Left kidney (tissue), 2 donors: ENCODE data around the gene G6PC3. TPM values are rescaled to one million over a fixed set of nuclear protein-coding genes. Genes with fewer than 3 reads are reported as not detected.

Experiments
- DNase-seq: peaks from one replicate; pipeline ENCODE4 v3.0.0-alpha.2; 2013
- polyA plus RNA-seq: library from polyadenylated mRNA; unstranded; fragments of 120-200 nt; gene quantifications from one replicate; pipeline ENCODE4 v1.2.1, GENCODE V29; 2013; ENCODE audit not compliant: insufficient read length

G6PC3 gene
- polyA plus RNA-seq, 1 donor, result 69.6 TPM

DNA sequence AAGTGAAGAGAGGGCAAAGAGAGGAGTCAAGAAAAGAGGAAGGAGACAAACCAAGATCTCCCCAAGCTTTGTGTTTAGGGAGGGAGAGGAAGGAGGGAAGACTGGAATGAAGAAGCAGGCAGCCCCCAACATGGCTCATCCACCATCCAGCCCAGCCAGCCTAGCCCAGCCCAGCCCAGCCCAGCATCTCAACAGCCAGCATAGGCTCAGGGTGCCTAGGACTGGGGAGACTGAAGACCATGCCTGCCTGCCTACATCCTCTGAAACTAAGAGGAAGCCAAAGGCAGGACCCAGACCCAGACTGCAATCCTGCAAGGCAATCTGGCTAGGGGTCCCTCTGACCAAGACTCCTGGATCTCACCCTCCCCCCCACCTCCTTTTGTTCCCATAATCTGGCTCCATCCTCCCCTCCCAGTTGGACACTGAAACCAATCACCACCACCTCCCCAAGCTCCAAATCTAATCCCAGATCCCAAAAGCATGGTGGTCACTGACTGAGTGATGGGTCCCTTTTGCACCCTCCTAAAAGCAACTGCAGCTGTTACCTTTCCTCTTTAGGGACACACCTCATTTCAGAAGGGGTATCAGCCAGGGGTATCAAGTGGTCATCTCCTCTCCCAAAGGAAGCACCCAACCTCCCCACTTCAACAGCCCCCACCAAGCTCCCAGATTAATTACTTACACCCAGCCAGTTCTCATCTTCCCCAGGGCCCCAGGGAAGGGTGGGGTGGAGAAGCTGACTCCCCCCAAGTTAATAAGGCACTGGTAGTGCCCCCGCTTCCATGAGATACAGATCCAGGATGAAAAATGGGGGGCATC, 51.7 kb downstream of the G6PC3 start:
- no peak for DNase-seq

GRCh38 chr17:44122816-44123355, 52.4 kb downstream of the G6PC3 start:
- no peak for DNase-seq

GRCh38 chr17:44123356-44124117, 53.0 kb downstream of the G6PC3 start, which contains the start of gene HDAC5:
Gene HDAC5, minus strand, starts transcription at chr17:44123641. Its CDS starts 6,126 bp downstream, at chr17:44117515.
- DNase-seq, result peak; percentile 94

DNA sequence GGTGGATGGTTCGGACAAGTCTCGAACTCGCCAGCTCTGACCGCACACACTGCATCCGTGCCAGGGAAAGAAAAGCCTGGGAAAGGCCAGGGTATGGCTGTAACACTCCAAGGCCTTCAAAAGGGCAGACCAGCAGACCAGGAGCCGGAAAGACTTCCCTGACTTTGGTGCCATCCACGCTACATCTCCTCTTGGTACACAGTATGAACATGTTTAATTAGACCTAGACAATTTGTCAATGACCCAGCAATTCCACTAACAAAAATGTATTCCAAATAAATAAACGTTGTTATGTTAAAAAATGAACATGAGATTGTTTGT, 53.5 kb downstream of the G6PC3 start:
- no peak for DNase-seq

Other genes with a start within 250 kb of the G6PC3 start
- 13.6 TPM for gene MPP3, start 237.6 kb upstream of the G6PC3 start, polyA plus RNA-seq
- gene CD300LG, start 223.6 kb upstream of the G6PC3 start, polyA plus RNA-seq, result 0.70 TPM
- gene MPP2, start 163.2 kb upstream of the G6PC3 start, polyA plus RNA-seq, result 6.4 TPM
- gene PPY, start 128.3 kb upstream of the G6PC3 start, polyA plus RNA-seq, result 0.45 TPM
- 0.22 TPM for gene PYY, start 116.8 kb upstream of the G6PC3 start, polyA plus RNA-seq
- 2.0 TPM for gene NAGS, start 66.1 kb upstream of the G6PC3 start, polyA plus RNA-seq
- 38.7 TPM for gene TMEM101, start 55.8 kb upstream of the G6PC3 start, polyA plus RNA-seq
- 47.4 TPM for gene LSM12, start 4.1 kb upstream of the G6PC3 start, polyA plus RNA-seq
- gene HDAC5, start 52.9 kb downstream of the G6PC3 start, polyA plus RNA-seq, result 44.7 TPM
- gene HROB, start 71.2 kb downstream of the G6PC3 start, polyA plus RNA-seq, result 6.8 TPM
- 3.0 TPM for gene ASB16, start 100.0 kb downstream of the G6PC3 start, polyA plus RNA-seq
- 46.8 TPM for gene TMUB2, start 116.2 kb downstream of the G6PC3 start, polyA plus RNA-seq
- 69.2 TPM for gene ATXN7L3, start 129.1 kb downstream of the G6PC3 start, polyA plus RNA-seq
- 121 TPM for gene UBTF, start 148.9 kb downstream of the G6PC3 start, polyA plus RNA-seq
- gene SLC4A1, start 197.4 kb downstream of the G6PC3 start, polyA plus RNA-seq, result 5.9 TPM
- gene RUNDC3A, start 237.9 kb downstream of the G6PC3 start, polyA plus RNA-seq, result 1.8 TPM